GM10847 (cell line): ENCODE data around the gene MS4A15.

Experiments
- POLR2A ChIP-seq: IDR thresholded peaks from 2 replicates; pipeline ENCODE4 v1.6.1; 2011; ENCODE audit not compliant: insufficient read length; ENCODE audit errors: extremely low read depth

MS4A15 gene

GRCh38 chr11:60756307-60757032, at the start of gene MS4A15:
Gene MS4A15, plus strand, starts transcription at chr11:60756867. Its CDS starts 6,867 bp downstream, at chr11:60763734.
- no peak for TF ChIP-seq POLR2A

GRCh38 chr11:60706931-60707330, 49.7 kb upstream of the MS4A15 start:
- TF ChIP-seq POLR2A: no peak

- no peak for TF ChIP-seq POLR2A
Observed at GRCh38 chr11:60710482-60710881, 46.2 kb upstream of the MS4A15 start.

GRCh38 chr11:60711276-60711675, 45.4 kb upstream of the MS4A15 start:
- TF ChIP-seq POLR2A: no peak

- TF ChIP-seq POLR2A: no peak
Observed at GRCh38 chr11:60717956-60718355, 38.7 kb upstream of the MS4A15 start.

- no peak for TF ChIP-seq POLR2A
Observed at GRCh38 chr11:60718524-60719316, 37.9 kb upstream of the MS4A15 start.

GRCh38 chr11:60719391-60719790, 37.3 kb upstream of the MS4A15 start:
- TF ChIP-seq POLR2A: no peak

- TF ChIP-seq POLR2A: no peak
Observed at GRCh38 chr11:60720460-60720859, 36.2 kb upstream of the MS4A15 start.

- TF ChIP-seq POLR2A: no peak
Observed at GRCh38 chr11:60724420-60724819, 32.2 kb upstream of the MS4A15 start, which contains the start of gene MS4A18. Gene MS4A18, plus strand, starts transcription at chr11:60724720.

GRCh38 chr11:60725592-60725991, 31.1 kb upstream of the MS4A15 start:
- TF ChIP-seq POLR2A: no peak

GRCh38 chr11:60731586-60731985, 25.1 kb upstream of the MS4A15 start:
- no peak for TF ChIP-seq POLR2A

- TF ChIP-seq POLR2A: no peak
Observed at GRCh38 chr11:60734279-60734678, 22.4 kb upstream of the MS4A15 start.

- TF ChIP-seq POLR2A: no peak
Observed at GRCh38 chr11:60739114-60739513, 17.6 kb upstream of the MS4A15 start.

GRCh38 chr11:60740573-60740972, 16.1 kb upstream of the MS4A15 start:
- TF ChIP-seq POLR2A: no peak

- TF ChIP-seq POLR2A: no peak
Observed at GRCh38 chr11:60741421-60741820, 15.2 kb upstream of the MS4A15 start.

GRCh38 chr11:60743058-60743457, 13.6 kb upstream of the MS4A15 start:
- TF ChIP-seq POLR2A: no peak
